Endodermal cell (in vitro differentiated cells): ENCODE results near the gene KRT7. TPM values are rescaled to one million over a fixed set of nuclear protein-coding genes. Genes with fewer than 3 reads are reported as not detected.

Source experiments
- DNase-seq: peaks from one replicate; pipeline ENCODE4 v3.0.0-alpha.2; 2017
- H3K27ac ChIP-seq: 2 replicates; pipeline ENCODE4 v1.5.1; 2013; ENCODE audit warnings: mild to moderate bottlenecking, low read depth, low read length, moderate library complexity
- H3K27me3 ChIP-seq: 2 replicates; pipeline ENCODE4 v1.6.1; 2013; ENCODE audit warnings: mild to moderate bottlenecking, low read length, moderate library complexity; ENCODE audit not compliant: insufficient read depth, control insufficient read depth, poor library complexity, severe bottlenecking
- H3K36me3 ChIP-seq: 2 replicates; pipeline ENCODE4 v1.7.0; 2013; ENCODE audit warnings: mild to moderate bottlenecking, low read length, moderate library complexity; ENCODE audit not compliant: control insufficient read depth, insufficient read depth
- H3K4me1 ChIP-seq: one replicate; pipeline ENCODE4 v1.7.0; 2013; ENCODE audit warnings: low read length; ENCODE audit not compliant: control insufficient read depth, insufficient read depth
- H3K4me3 ChIP-seq: 2 replicates; pipeline ENCODE4 v1.5.1; 2013; ENCODE audit warnings: mild to moderate bottlenecking, low read length, moderate library complexity
- H3K9ac ChIP-seq: 2 replicates; pipeline ENCODE4 v1.6.1; 2013; ENCODE audit warnings: mild to moderate bottlenecking, low read length, moderate library complexity; ENCODE audit not compliant: poor library complexity, severe bottlenecking; ENCODE audit errors: extremely low read depth
- H3K9me3 ChIP-seq: 2 replicates; pipeline ENCODE4 v1.6.1; 2013; ENCODE audit warnings: mild to moderate bottlenecking, low read length, moderate library complexity; ENCODE audit not compliant: control insufficient read depth
- H3K27ac Mint-ChIP-seq: 2 replicates; pipeline ENCODE4 v1.8.0; 2020; ENCODE audit warnings: mixed read lengths
- H3K27me3 Mint-ChIP-seq: 2 replicates; pipeline ENCODE4 v1.8.0; 2021; ENCODE audit warnings: mild to moderate bottlenecking, mixed read lengths; ENCODE audit not compliant: insufficient read depth
- H3K36me3 Mint-ChIP-seq: 2 replicates; pipeline ENCODE4 v1.8.0; 2020; ENCODE audit warnings: low read depth, mixed read lengths
- H3K4me1 Mint-ChIP-seq: 2 replicates; pipeline ENCODE4 v1.8.0; 2020; ENCODE audit warnings: mixed read lengths
- H3K4me3 Mint-ChIP-seq: 2 replicates; pipeline ENCODE4 v1.8.0; 2020; ENCODE audit warnings: mild to moderate bottlenecking, moderate library complexity, mixed read lengths
- H3K9me3 Mint-ChIP-seq: 2 replicates; pipeline ENCODE4 v1.8.0; 2020; ENCODE audit warnings: mild to moderate bottlenecking, mixed read lengths
- CTCF ChIP-seq: fragments of 200-600 bp; sonication (generic); conservative IDR thresholded peaks from 2 replicates; pipeline ENCODE4 v1.5.0; 2021; ENCODE audit warnings: antibody characterized with exemption, mild to moderate bottlenecking
- WGBS, 2 experiments: methylation state at CpG; one replicate each; pipeline versions ENCODE4 v1.1.5 to v1.1.7; 2013; ENCODE audit warnings: missing lambda C conversion rate in 2 of 2, mixed read lengths in 1 of 2; ENCODE audit not compliant: insufficient coverage in 1 of 2, insufficient read length in 1 of 2; 5-methylcytosine and 5-hydroxymethylcytosine counted together
- total RNA-seq, 2 donors: library from RNA; stranded (reverse); fragmentation: NEBNext Ultra II Directional in 1 of 2; extraction: Animal tissue kit (Norgen Biotek cat#: 25700) in 1 of 2; gene quantifications; 2 replicates in 1 of 2; 3 replicates in 1 of 2; pipeline ENCODE4 v1.2.1, GENCODE V29; 2021

KRT7 gene
- total RNA-seq, 2 donors from 2014 or later: 1.5 TPM; not detected in 1

- no peaks in the 10 kb centered on the region for H3K9me3 Mint-ChIP-seq
- H3K27ac Mint-ChIP-seq: peak overlapping the region; percentile 14
- DNase-seq: peak; percentile 51
- TF ChIP-seq CTCF: no peak
- Histone ChIP-seq H3K27me3 (peaks cover 3% of the 10 kb centered on the region), H3K9me3 (no peaks in the 10 kb centered on the region), H3K9ac (no peak overlapping the region), H3K36me3 (no peaks in the 10 kb centered on the region), H3K4me1 (no peaks in the 10 kb centered on the region), H3K27ac (no peak overlapping the region), H3K4me3 (no peak overlapping the region)
- no peak overlapping the region for H3K4me3 Mint-ChIP-seq
- H3K36me3 Mint-ChIP-seq: no peaks in the 10 kb centered on the region
- no peaks in the 10 kb centered on the region for H3K4me1 Mint-ChIP-seq
- peaks cover 2% of the 10 kb centered on the region for H3K27me3 Mint-ChIP-seq
- 89 to 90% methylated on average over 2 of the region's 2 CpGs for WGBS, 2 experiments
Measured at GRCh38 chr12:52207106-52207505, 25.9 kb upstream of the KRT7 start.

GRCh38 chr12:52207895-52208294 lies 25.1 kb upstream of the KRT7 start:
- WGBS, 2 experiments: 64 to 72% methylated on average over 9 to 10 of the region's 10 CpGs
- no peaks in the 10 kb centered on the region for H3K9me3 Mint-ChIP-seq
- H3K4me3 ChIP-seq: no peak overlapping the region

GRCh38 chr12:52208424-52209165 lies 24.4 kb upstream of the KRT7 start:
- no peak for TF ChIP-seq CTCF
- Histone ChIP-seq H3K4me3 (no peak overlapping the region), H3K9me3 (no peaks in the 10 kb centered on the region), H3K36me3 (no peaks in the 10 kb centered on the region), H3K27ac (no peak overlapping the region), H3K4me1 (no peaks in the 10 kb centered on the region), H3K9ac (no peak overlapping the region), H3K27me3 (peaks cover 3% of the 10 kb centered on the region)
- peaks cover 2% of the 10 kb centered on the region for H3K27me3 Mint-ChIP-seq
- no peaks in the 10 kb centered on the region for H3K36me3 Mint-ChIP-seq
- H3K4me1 Mint-ChIP-seq: no peaks in the 10 kb centered on the region
- peak; percentile 49 for DNase-seq
- H3K9me3 Mint-ChIP-seq: no peaks in the 10 kb centered on the region
- no peak overlapping the region for H3K4me3 Mint-ChIP-seq
- WGBS, 2 experiments: 87 to 91% methylated on average over 16 to 18 of the region's 18 CpGs
- no peak overlapping the region for H3K27ac Mint-ChIP-seq

More at GRCh38 chr12:52207895-52208294, 25.1 kb upstream of the KRT7 start:
- Histone ChIP-seq H3K9me3 (no peaks in the 10 kb centered on the region), H3K27ac (no peak overlapping the region), H3K4me1 (no peaks in the 10 kb centered on the region), H3K36me3 (no peaks in the 10 kb centered on the region), H3K9ac (no peak overlapping the region), H3K27me3 (peaks cover 3% of the 10 kb centered on the region)
- no peaks in the 10 kb centered on the region for H3K4me1 Mint-ChIP-seq
- no peak overlapping the region for H3K27ac Mint-ChIP-seq
- TF ChIP-seq CTCF: no peak
- no peaks in the 10 kb centered on the region for H3K36me3 Mint-ChIP-seq
- no peak overlapping the region for H3K4me3 Mint-ChIP-seq
- peak; percentile 55 for DNase-seq
- peaks cover 2% of the 10 kb centered on the region for H3K27me3 Mint-ChIP-seq
